Hepatocyte (in vitro differentiated cells): ENCODE data around the gene CLEC16A.

Source experiments
- EZH2 ChIP-seq: fragments of 200-600 bp; sonication (generic); IDR thresholded peaks from 2 replicates; pipeline ENCODE4 v1.6.1; 2016; ENCODE audit warnings: antibody characterized with exemption, mild to moderate bottlenecking, borderline replicate concordance
- TF ChIP-seq, protein P1 (sequence below): fragments of 200-600 bp; sonication (generic); IDR thresholded peaks from 2 replicates; pipeline ENCODE4 v1.5.1; 2016; ENCODE audit warnings: antibody characterized with exemption, mild to moderate bottlenecking; ENCODE audit not compliant: poor library complexity

DNA sequence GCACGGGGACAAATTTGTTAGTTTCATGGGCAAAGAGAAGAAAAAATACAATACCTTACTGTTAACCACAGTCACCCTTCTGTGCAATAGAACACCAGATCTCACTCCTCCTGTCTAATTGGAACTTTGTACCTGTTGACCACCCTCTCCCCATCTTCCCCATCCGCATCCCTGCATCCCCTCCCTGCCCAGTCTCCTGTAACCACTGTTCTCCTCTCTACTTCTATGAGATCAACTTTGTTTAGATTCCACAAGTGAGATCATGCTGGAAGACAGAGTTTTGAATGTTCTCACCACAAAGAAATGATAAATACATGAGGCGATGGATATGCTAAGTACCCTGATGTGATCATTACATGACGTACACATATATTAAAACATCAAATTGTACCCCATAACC, 47.7 kb downstream of the CLEC16A start:
- TF ChIP-seq, protein P1, sequence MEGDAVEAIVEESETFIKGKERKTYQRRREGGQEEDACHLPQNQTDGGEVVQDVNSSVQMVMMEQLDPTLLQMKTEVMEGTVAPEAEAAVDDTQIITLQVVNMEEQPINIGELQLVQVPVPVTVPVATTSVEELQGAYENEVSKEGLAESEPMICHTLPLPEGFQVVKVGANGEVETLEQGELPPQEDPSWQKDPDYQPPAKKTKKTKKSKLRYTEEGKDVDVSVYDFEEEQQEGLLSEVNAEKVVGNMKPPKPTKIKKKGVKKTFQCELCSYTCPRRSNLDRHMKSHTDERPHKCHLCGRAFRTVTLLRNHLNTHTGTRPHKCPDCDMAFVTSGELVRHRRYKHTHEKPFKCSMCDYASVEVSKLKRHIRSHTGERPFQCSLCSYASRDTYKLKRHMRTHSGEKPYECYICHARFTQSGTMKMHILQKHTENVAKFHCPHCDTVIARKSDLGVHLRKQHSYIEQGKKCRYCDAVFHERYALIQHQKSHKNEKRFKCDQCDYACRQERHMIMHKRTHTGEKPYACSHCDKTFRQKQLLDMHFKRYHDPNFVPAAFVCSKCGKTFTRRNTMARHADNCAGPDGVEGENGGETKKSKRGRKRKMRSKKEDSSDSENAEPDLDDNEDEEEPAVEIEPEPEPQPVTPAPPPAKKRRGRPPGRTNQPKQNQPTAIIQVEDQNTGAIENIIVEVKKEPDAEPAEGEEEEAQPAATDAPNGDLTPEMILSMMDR, result no peak
- TF ChIP-seq EZH2, result no peak
